ENCODE data around the gene CCDC187. TPM values are rescaled to one million over a fixed set of nuclear protein-coding genes. Genes with fewer than 3 reads are reported as not detected.

CCDC187 gene
- total RNA-seq, 2 donors from 2014 or later: 0.04 to 0.09 TPM

DNA sequence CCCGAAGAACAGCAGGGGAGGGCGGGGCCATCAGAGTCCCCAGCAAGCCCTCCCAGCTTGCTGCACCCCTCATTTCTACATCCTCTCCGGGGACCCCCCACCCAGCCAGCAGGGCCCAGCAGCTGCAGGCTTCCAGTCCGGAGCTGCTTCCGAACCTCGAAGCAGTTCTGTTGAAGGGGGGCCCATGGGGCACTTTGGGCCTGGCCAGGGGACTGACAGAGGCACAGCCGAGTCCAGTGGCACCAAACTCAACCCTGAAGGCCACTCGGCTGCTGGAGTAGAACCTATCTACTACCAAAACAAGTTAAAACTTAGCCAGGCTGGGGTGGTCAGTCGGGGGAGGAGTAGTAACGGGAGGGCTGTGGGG is 8.1 kb upstream of the CCDC187 start:
- H3K27ac ChIP-seq (ENCODE audit: low read depth, low read length): no peak overlapping the region
- DNase-seq: no peak
- TF ChIP-seq, protein P1, sequence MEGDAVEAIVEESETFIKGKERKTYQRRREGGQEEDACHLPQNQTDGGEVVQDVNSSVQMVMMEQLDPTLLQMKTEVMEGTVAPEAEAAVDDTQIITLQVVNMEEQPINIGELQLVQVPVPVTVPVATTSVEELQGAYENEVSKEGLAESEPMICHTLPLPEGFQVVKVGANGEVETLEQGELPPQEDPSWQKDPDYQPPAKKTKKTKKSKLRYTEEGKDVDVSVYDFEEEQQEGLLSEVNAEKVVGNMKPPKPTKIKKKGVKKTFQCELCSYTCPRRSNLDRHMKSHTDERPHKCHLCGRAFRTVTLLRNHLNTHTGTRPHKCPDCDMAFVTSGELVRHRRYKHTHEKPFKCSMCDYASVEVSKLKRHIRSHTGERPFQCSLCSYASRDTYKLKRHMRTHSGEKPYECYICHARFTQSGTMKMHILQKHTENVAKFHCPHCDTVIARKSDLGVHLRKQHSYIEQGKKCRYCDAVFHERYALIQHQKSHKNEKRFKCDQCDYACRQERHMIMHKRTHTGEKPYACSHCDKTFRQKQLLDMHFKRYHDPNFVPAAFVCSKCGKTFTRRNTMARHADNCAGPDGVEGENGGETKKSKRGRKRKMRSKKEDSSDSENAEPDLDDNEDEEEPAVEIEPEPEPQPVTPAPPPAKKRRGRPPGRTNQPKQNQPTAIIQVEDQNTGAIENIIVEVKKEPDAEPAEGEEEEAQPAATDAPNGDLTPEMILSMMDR (conservative IDR thresholded peaks at IDR 0.05): no peak
- H3K27me3 ChIP-seq (ENCODE audit: control insufficient read depth, insufficient read depth, low read length, poor library complexity, severe bottlenecking): no peaks in the 10 kb centered on the region
- H3K9me3 ChIP-seq (ENCODE audit: control insufficient read depth, low read length): peaks cover 11% of the 10 kb centered on the region
- Mint-ChIP-seq H3K4me3 (no peak overlapping the region), H3K36me3 (ENCODE audit: low read depth) (no peaks in the 10 kb centered on the region), H3K9me3 (peaks cover 25% of the 10 kb centered on the region), H3K27me3 (ENCODE audit: insufficient read depth) (no peaks in the 10 kb centered on the region), H3K4me1 (no peaks in the 10 kb centered on the region), H3K27ac (no peak overlapping the region)
- H3K4me1 ChIP-seq (ENCODE audit: control insufficient read depth, insufficient read depth, low read length): no peaks in the 10 kb centered on the region
- H3K4me3 ChIP-seq (ENCODE audit: low read length): no peak overlapping the region
- H3K36me3 ChIP-seq (ENCODE audit: control insufficient read depth, insufficient read depth, low read length): no peaks in the 10 kb centered on the region
- no peak overlapping the region for H3K9ac ChIP-seq (ENCODE audit: extremely low read depth, low read length, poor library complexity, severe bottlenecking)
- 93 to 96% methylated on average over 5 to 10 of the region's 10 CpGs for WGBS, 2 experiments (ENCODE audit: insufficient coverage in 1 of 2, insufficient read length in 1 of 2)

DNA sequence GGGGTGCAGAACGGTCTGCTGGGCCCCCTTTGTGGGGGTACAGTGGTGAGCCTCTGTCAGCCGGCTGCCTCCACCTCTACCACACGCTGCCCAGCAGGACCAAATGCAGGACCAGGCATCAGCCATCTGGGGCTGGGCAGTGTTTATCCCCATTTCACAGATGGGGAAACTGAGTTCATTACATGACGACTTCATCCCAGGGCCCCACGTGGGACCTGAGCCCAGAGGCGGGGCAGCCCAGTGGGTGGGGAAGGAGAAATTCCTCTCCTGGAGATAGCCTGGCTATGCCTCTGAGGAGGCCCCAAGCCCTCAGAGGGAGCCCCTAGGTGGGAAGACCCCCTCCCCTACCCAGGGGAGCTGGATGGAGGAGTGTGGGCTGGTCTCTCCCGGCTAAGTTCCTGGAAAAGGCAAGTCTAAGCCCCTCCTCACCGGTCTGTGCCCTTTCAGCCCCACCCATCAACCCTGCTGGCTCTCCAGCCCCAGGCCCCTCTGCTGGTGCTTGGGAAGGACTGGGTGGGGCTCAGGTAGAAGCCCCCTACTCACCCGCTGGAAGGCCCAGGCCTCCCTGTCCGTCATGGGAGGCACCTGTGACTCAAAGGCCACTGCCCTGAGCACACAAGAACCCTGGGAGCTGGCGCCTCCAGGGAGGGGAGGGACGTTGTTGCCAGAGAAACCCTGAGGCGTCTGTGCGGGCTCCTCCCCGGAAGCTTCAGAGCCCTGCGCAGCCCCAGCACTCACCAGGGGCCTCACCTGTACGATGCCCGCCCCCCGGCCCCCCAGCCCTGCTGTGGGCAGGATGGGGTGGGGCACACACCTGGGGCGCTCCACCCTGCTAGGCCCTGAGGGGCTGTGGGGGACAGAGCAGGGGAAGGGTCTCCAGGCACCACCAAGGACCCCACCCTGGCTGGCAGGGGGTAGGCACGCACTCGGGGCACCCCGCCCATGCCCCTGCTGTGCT is 7.4 kb upstream of the CCDC187 start:
- Mint-ChIP-seq H3K27me3 (ENCODE audit: insufficient read depth) (no peaks in the 10 kb centered on the region), H3K9me3 (peaks cover 21% of the 10 kb centered on the region), H3K36me3 (ENCODE audit: low read depth) (no peaks in the 10 kb centered on the region), H3K4me3 (no peak overlapping the region), H3K4me1 (no peaks in the 10 kb centered on the region), H3K27ac (no peak overlapping the region)
- Histone ChIP-seq H3K27ac (ENCODE audit: low read depth, low read length) (no peak overlapping the region), H3K4me3 (ENCODE audit: low read length) (no peak overlapping the region), H3K27me3 (ENCODE audit: control insufficient read depth, insufficient read depth, low read length, poor library complexity, severe bottlenecking) (no peaks in the 10 kb centered on the region), H3K36me3 (ENCODE audit: control insufficient read depth, insufficient read depth, low read length) (no peaks in the 10 kb centered on the region), H3K9me3 (ENCODE audit: control insufficient read depth, low read length) (peaks cover 11% of the 10 kb centered on the region), H3K9ac (ENCODE audit: extremely low read depth, low read length, poor library complexity, severe bottlenecking) (no peak overlapping the region), H3K4me1 (ENCODE audit: control insufficient read depth, insufficient read depth, low read length) (no peaks in the 10 kb centered on the region)
- TF ChIP-seq, protein P1 (conservative IDR thresholded peaks at IDR 0.05): no peak
- 77 to 78% methylated on average over 12 to 22 of the region's 23 CpGs for WGBS, 2 experiments (ENCODE audit: insufficient coverage in 1 of 2, insufficient read length in 1 of 2)
- no peak for DNase-seq

- Mint-ChIP-seq H3K27ac (no peak overlapping the region), H3K9me3 (peaks cover 12% of the 10 kb centered on the region), H3K4me3 (no peak overlapping the region), H3K4me1 (no peaks in the 10 kb centered on the region), H3K27me3 (ENCODE audit: insufficient read depth) (no peaks in the 10 kb centered on the region), H3K36me3 (ENCODE audit: low read depth) (no peaks in the 10 kb centered on the region)
- Histone ChIP-seq H3K4me1 (ENCODE audit: control insufficient read depth, insufficient read depth, low read length) (no peaks in the 10 kb centered on the region), H3K36me3 (ENCODE audit: control insufficient read depth, insufficient read depth, low read length) (no peaks in the 10 kb centered on the region), H3K27ac (ENCODE audit: low read depth, low read length) (peak overlapping the region; percentile 18), H3K9ac (ENCODE audit: extremely low read depth, low read length, poor library complexity, severe bottlenecking) (no peak overlapping the region), H3K4me3 (ENCODE audit: low read length) (no peak overlapping the region), H3K27me3 (ENCODE audit: control insufficient read depth, insufficient read depth, low read length, poor library complexity, severe bottlenecking) (no peaks in the 10 kb centered on the region), H3K9me3 (ENCODE audit: control insufficient read depth, low read length) (peaks cover 11% of the 10 kb centered on the region)
- DNase-seq: no peak
- TF ChIP-seq, protein P1 (conservative IDR thresholded peaks at IDR 0.05): no peak
- WGBS, 2 experiments (ENCODE audit: insufficient coverage in 1 of 2, insufficient read length in 1 of 2): 88% methylated on average over 21 to 28 of the region's 28 CpGs
Observed at GRCh38 chr9:136310273-136311030, 6.6 kb upstream of the CCDC187 start.

All from endodermal cell (in vitro differentiated cells).